ENCODE results near the gene SHISA9. TPM values are rescaled to one million over a fixed set of nuclear protein-coding genes. Genes with fewer than 3 reads are reported as not detected.

Gene SHISA9
- total RNA-seq, 3 donors from 2014 or later (not counting 1 experiment from before 2014, with no cell fraction given), result 0.05 TPM; not detected in 2

DNA sequence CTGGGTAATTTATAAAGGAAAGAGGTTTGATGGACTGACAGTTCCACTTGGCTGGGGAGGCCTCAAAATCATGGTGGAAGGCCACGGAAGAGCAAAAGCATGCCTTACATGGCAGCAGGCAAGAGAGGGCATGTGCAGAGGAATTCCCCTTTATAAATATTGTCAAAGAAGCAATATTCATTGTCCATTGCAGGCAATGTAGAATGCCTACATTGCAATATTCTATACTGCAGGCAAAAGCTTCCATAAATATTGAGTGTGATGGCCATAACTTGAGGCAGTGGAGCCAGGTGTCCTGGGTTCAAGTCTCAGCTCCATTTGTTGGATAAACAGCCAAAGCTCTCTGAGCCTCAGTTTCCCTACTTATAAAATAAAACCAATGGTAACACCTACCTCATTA, 322.3 kb downstream of the SHISA9 start:
- Histone ChIP-seq H3K4me3 (ENCODE audit: low read length) (no peak overlapping the region), H3K27me3 (ENCODE audit: control insufficient read depth, insufficient read depth, low read length) (no peaks in the 10 kb centered on the region), H3K27ac (ENCODE audit: low read length) (no peak overlapping the region), H3K36me3 (ENCODE audit: control insufficient read depth, insufficient read depth, low read length) (no peaks in the 10 kb centered on the region), H3K9me3 (ENCODE audit: control insufficient read depth, insufficient read depth, low read length) (no peaks in the 10 kb centered on the region), H3K4me1 (ENCODE audit: control insufficient read depth, insufficient read depth, low read length) (no peaks in the 10 kb centered on the region)
- TF ChIP-seq, protein P1, sequence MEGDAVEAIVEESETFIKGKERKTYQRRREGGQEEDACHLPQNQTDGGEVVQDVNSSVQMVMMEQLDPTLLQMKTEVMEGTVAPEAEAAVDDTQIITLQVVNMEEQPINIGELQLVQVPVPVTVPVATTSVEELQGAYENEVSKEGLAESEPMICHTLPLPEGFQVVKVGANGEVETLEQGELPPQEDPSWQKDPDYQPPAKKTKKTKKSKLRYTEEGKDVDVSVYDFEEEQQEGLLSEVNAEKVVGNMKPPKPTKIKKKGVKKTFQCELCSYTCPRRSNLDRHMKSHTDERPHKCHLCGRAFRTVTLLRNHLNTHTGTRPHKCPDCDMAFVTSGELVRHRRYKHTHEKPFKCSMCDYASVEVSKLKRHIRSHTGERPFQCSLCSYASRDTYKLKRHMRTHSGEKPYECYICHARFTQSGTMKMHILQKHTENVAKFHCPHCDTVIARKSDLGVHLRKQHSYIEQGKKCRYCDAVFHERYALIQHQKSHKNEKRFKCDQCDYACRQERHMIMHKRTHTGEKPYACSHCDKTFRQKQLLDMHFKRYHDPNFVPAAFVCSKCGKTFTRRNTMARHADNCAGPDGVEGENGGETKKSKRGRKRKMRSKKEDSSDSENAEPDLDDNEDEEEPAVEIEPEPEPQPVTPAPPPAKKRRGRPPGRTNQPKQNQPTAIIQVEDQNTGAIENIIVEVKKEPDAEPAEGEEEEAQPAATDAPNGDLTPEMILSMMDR (IDR thresholded peaks at IDR 0.05), result no peak
- H3K4me1 Mint-ChIP-seq, result no peaks in the 10 kb centered on the region
- DNase-seq (no peak), ATAC-seq (no peak)
- H3K4me3 Mint-ChIP-seq, result no peak overlapping the region
- H3K27me3 Mint-ChIP-seq (ENCODE audit: low read depth in 2 of 2), result no peaks in the 10 kb centered on the region
- H3K36me3 Mint-ChIP-seq, result no peaks in the 10 kb centered on the region
- H3K9me3 Mint-ChIP-seq, result peaks cover 2 to 7% of the 10 kb centered on the region in 2 donors
- intact Hi-C loops (cut with micrococcal nuclease), result no loop called here
- H3K27ac Mint-ChIP-seq, result no peak overlapping the region
- WGBS (ENCODE audit: insufficient coverage), result 100% methylated on average over 1 of the region's 1 CpG

DNA sequence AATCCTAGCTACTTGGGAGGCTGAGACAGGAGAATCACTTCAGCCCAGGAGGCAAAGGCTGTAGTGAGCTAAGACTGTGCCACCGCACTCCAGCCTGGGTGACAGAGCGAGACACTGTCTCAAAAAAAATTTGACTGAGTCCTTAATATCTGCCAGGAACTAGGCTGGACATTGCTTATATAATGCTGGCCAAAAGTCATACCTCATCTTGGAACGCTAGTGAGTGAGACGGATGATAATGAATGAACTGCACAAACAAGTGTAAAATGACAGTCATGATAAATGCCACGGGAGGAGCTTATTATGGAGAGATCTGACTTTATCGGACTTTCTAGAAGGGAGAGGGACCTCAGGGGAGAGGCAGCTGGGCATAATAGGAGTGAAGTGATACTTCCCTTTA, 327.6 kb downstream of the SHISA9 start:
- TF ChIP-seq, protein P1 (IDR thresholded peaks at IDR 0.05), result no peak
- DNase-seq (no peak), ATAC-seq (no peak)
- no peaks in the 10 kb centered on the region for H3K27me3 ChIP-seq (ENCODE audit: control insufficient read depth, insufficient read depth, low read length)
- H3K4me3 ChIP-seq (ENCODE audit: low read length), result no peak overlapping the region
- intact Hi-C loops (cut with micrococcal nuclease), result no loop called here
- H3K36me3 ChIP-seq (ENCODE audit: control insufficient read depth, insufficient read depth, low read length), result no peaks in the 10 kb centered on the region
- Mint-ChIP-seq H3K27me3 (ENCODE audit: low read depth in 2 of 2) (no peaks in the 10 kb centered on the region), H3K27ac (no peak overlapping the region), H3K9me3 (peaks cover 8 to 13% of the 10 kb centered on the region in 2 donors), H3K36me3 (no peaks in the 10 kb centered on the region), H3K4me3 (no peak overlapping the region), H3K4me1 (no peaks in the 10 kb centered on the region)
- no peaks in the 10 kb centered on the region for H3K4me1 ChIP-seq (ENCODE audit: control insufficient read depth, insufficient read depth, low read length)
- H3K9me3 ChIP-seq (ENCODE audit: control insufficient read depth, insufficient read depth, low read length), result no peaks in the 10 kb centered on the region
- 89% methylated on average over 6 of the region's 6 CpGs for WGBS (ENCODE audit: insufficient coverage)
- H3K27ac ChIP-seq (ENCODE audit: low read length), result no peak overlapping the region

DNA sequence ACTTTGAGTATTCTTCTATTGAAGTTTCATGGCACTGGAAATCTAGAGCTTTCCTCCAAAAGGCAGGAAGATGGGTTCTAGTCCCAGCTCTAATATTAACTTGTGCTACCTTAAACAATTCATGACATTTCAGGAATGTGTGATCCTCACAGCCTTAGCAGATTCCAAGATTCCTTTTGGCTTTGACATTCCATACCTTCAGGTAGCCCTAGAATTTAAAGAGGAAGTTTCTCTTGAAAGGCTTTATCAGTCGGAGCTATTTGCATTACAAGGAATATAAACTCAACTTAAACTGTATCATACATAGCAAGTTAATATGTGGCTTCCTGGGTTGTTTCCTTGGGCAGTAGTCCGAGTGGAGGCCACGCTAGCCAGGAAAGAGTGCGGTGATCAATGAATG, 330.0 kb downstream of the SHISA9 start:
- whole genome bisulfite sequencing (ENCODE audit: insufficient coverage), result 83% methylated on average over 3 of the region's 4 CpGs
- TF ChIP-seq, protein P1 (IDR thresholded peaks at IDR 0.05), result no peak
- Histone ChIP-seq H3K9me3 (ENCODE audit: control insufficient read depth, insufficient read depth, low read length) (no peaks in the 10 kb centered on the region), H3K27me3 (ENCODE audit: control insufficient read depth, insufficient read depth, low read length) (no peaks in the 10 kb centered on the region), H3K36me3 (ENCODE audit: control insufficient read depth, insufficient read depth, low read length) (no peaks in the 10 kb centered on the region), H3K4me1 (ENCODE audit: control insufficient read depth, insufficient read depth, low read length) (no peaks in the 10 kb centered on the region), H3K4me3 (ENCODE audit: low read length) (no peak overlapping the region), H3K27ac (ENCODE audit: low read length) (no peak overlapping the region)
- no peak overlapping the region for H3K27ac Mint-ChIP-seq
- intact Hi-C loops (cut with micrococcal nuclease), result no loop called here
- no peak for DNase-seq
- peaks cover 8 to 13% of the 10 kb centered on the region in 2 donors for H3K9me3 Mint-ChIP-seq
- ATAC-seq, result no peak
- no peaks in the 10 kb centered on the region for H3K27me3 Mint-ChIP-seq (ENCODE audit: low read depth in 2 of 2)
- no peaks in the 10 kb centered on the region for H3K36me3 Mint-ChIP-seq
- no peak overlapping the region for H3K4me3 Mint-ChIP-seq
- no peaks in the 10 kb centered on the region for H3K4me1 Mint-ChIP-seq

DNA sequence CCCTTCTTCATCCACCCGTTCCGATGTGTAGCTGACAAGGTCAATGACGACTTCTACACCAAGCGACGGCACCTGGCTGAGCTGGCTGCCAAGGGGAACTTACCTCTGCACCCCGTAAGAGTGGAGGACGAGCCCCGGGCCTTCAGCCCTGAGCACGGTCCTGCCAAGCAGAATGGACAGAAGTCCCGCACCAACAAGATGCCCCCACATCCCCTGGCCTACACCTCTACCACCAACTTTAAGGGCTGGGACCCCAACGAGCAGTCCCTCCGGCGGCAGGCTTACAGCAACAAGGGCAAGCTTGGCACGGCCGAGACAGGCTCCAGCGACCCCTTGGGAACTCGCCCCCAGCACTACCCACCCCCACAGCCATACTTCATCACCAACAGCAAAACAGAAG, 333.6 kb downstream of the SHISA9 start:
- Mint-ChIP-seq H3K4me3 (no peak overlapping the region), H3K36me3 (no peaks in the 10 kb centered on the region), H3K9me3 (peaks cover 10 to 14% of the 10 kb centered on the region in 2 donors), H3K4me1 (no peaks in the 10 kb centered on the region), H3K27ac (no peak overlapping the region), H3K27me3 (ENCODE audit: low read depth in 2 of 2) (no peaks in the 10 kb centered on the region)
- Histone ChIP-seq H3K27ac (ENCODE audit: low read length) (no peak overlapping the region), H3K4me3 (ENCODE audit: low read length) (no peak overlapping the region), H3K9me3 (ENCODE audit: control insufficient read depth, insufficient read depth, low read length) (no peaks in the 10 kb centered on the region), H3K4me1 (ENCODE audit: control insufficient read depth, insufficient read depth, low read length) (no peaks in the 10 kb centered on the region), H3K36me3 (ENCODE audit: control insufficient read depth, insufficient read depth, low read length) (no peaks in the 10 kb centered on the region), H3K27me3 (ENCODE audit: control insufficient read depth, insufficient read depth, low read length) (no peaks in the 10 kb centered on the region)
- 90% methylated on average over 17 of the region's 17 CpGs for WGBS (ENCODE audit: insufficient coverage)
- intact Hi-C loops (cut with micrococcal nuclease), result no loop called here
- TF ChIP-seq, protein P1 (IDR thresholded peaks at IDR 0.05), result no peak
- ATAC-seq (no peak), DNase-seq (no peak)
